GM23338 (cell line): ENCODE data around the gene PTS. TPM values are rescaled to one million over a fixed set of nuclear protein-coding genes. Genes with fewer than 3 reads are reported as not detected.

Experiments
- ATAC-seq: fragments of 200-7000 bp; cut with Tn5 transposase; 3 replicates; pipeline ENCODE4 v1.9.1; 2020
- DNase-seq: peaks from one replicate; pipeline ENCODE4 v3.0.0-alpha.2; 2015; ENCODE audit warnings: low spot score
- H2AFZ ChIP-seq: fragments of 200-600 bp; sonication (generic); 2 replicates; pipeline ENCODE4 v1.8.0; 2016; ENCODE audit warnings: antibody characterized with exemption, mild to moderate bottlenecking, moderate library complexity
- H3F3A ChIP-seq: fragments of 200-600 bp; sonication (generic); replicated peaks from 2 replicates; pipeline ENCODE4 v1.8.0; 2017; ENCODE audit warnings: antibody characterized with exemption, mixed run types, low read depth
- H3K27ac ChIP-seq: fragments of 200-600 bp; sonication (generic); 2 replicates; pipeline ENCODE4 v1.6.1; 2016; ENCODE audit warnings: low read depth
- H3K27me3 ChIP-seq: fragments of 200-600 bp; sonication (generic); 2 replicates; pipeline ENCODE4 v1.8.0; 2016; ENCODE audit warnings: mild to moderate bottlenecking, mixed run types, moderate library complexity; ENCODE audit not compliant: insufficient read depth
- H3K36me3 ChIP-seq: fragments of 200-600 bp; sonication (generic); 2 replicates; pipeline ENCODE4 v1.8.0; 2016; ENCODE audit warnings: mild to moderate bottlenecking; ENCODE audit not compliant: insufficient read depth
- H3K4me1 ChIP-seq: fragments of 200-600 bp; sonication (generic); 2 replicates; pipeline ENCODE4 v1.8.0; 2016; ENCODE audit warnings: mild to moderate bottlenecking, moderate library complexity; ENCODE audit not compliant: insufficient read depth
- H3K4me2 ChIP-seq: fragments of 200-600 bp; sonication (generic); 2 replicates; pipeline ENCODE4 v1.7.1; 2017; ENCODE audit warnings: mixed run types
- H3K4me3 ChIP-seq: fragments of 200-600 bp; sonication (generic); 2 replicates; pipeline ENCODE4 v1.6.1; 2016; ENCODE audit warnings: mixed run types
- H3K79me2 ChIP-seq: fragments of 200-600 bp; sonication (generic); replicated peaks from 2 replicates; pipeline ENCODE4 v1.8.0; 2017; ENCODE audit warnings: mild to moderate bottlenecking; ENCODE audit not compliant: insufficient read depth
- H3K9me2 ChIP-seq: fragments of 200-600 bp; sonication (generic); 2 replicates; pipeline ENCODE4 v1.8.0; 2017; ENCODE audit not compliant: insufficient read depth
- H4K20me1 ChIP-seq: fragments of 200-600 bp; sonication (generic); replicated peaks from 2 replicates; pipeline ENCODE4 v1.8.0; 2017; ENCODE audit warnings: mild to moderate bottlenecking; ENCODE audit not compliant: insufficient read depth
- H3K27ac Mint-ChIP-seq: 2 replicates; pipeline ENCODE4 v1.8.0; 2020; ENCODE audit warnings: inconsistent platforms, mild to moderate bottlenecking, moderate library complexity, mixed read lengths
- H3K27me3 Mint-ChIP-seq: 3 replicates; pipeline ENCODE4 v1.8.0; 2022; ENCODE audit warnings: low read depth, mild to moderate bottlenecking, moderate library complexity, mixed read lengths, inconsistent platforms; ENCODE audit not compliant: insufficient read depth, poor library complexity
- H3K36me3 Mint-ChIP-seq: 3 replicates; pipeline ENCODE4 v1.8.0; 2021; ENCODE audit warnings: low read depth, mild to moderate bottlenecking, inconsistent platforms, moderate library complexity, mixed read lengths
- H3K4me1 Mint-ChIP-seq: 3 replicates; pipeline ENCODE4 v1.8.0; 2020; ENCODE audit warnings: mild to moderate bottlenecking, inconsistent platforms, mixed read lengths
- H3K4me3 Mint-ChIP-seq: 3 replicates; pipeline ENCODE4 v1.8.0; 2021; ENCODE audit warnings: moderate library complexity, mild to moderate bottlenecking, inconsistent platforms, mixed read lengths
- H3K9me3 Mint-ChIP-seq: 3 replicates; pipeline ENCODE4 v1.8.0; 2020; ENCODE audit warnings: moderate library complexity, mild to moderate bottlenecking, inconsistent platforms, mixed read lengths
- EZH2phosphoT487 ChIP-seq: fragments of 200-600 bp; sonication (generic); IDR thresholded peaks from one replicate; pipeline ENCODE4 v1.8.1; 2018; ENCODE audit warnings: antibody characterized with exemption; ENCODE audit not compliant: unreplicated experiment
- JUNB ChIP-seq: IDR thresholded peaks from one replicate; pipeline ENCODE4 v1.6.1; 2016; ENCODE audit warnings: antibody characterized with exemption; ENCODE audit not compliant: unreplicated experiment
- POLR2AphosphoS5 ChIP-seq: IDR thresholded peaks from 2 replicates; pipeline ENCODE4 v1.6.1; 2016; ENCODE audit warnings: antibody characterized with exemption, low read depth
- polyA plus RNA-seq: library from polyadenylated mRNA; unstranded; fragments of >200 nt; fragmentation: Nextera tagmentation; extraction: Ambion mirVana; gene quantifications from 2 replicates; pipeline ENCODE4 v1.2.1, GENCODE V29; 2016
- total RNA-seq: library from RNA; depleted of rRNA; stranded (reverse); fragments of >200 nt; shearing (Covaris generic); gene quantifications from 2 replicates; pipeline ENCODE4 v1.2.3, GENCODE V29; 2014
- TF ChIP-seq, protein P1 (sequence below), 2 experiments: fragments of 200-600 bp in 1 of 2; sonication (generic) in 1 of 2; conservative IDR thresholded peaks; 2 replicates each; pipeline versions ENCODE4 v1.5.1 to v1.6.1; 2016 to 2017; ENCODE audit warnings: antibody characterized with exemption in 2 of 2, low read depth in 2 of 2, mild to moderate bottlenecking in 2 of 2, moderate library complexity in 1 of 2
- TF ChIP-seq, protein P2 (sequence below): IDR thresholded peaks from one replicate; pipeline ENCODE4 v1.6.1; 2018; ENCODE audit warnings: antibody characterized with exemption; ENCODE audit not compliant: unreplicated experiment

The PTS gene
- total and polyA plus RNA-seq, 2 experiments from 2014 or later: 19.9 to 85.5 TPM

DNA sequence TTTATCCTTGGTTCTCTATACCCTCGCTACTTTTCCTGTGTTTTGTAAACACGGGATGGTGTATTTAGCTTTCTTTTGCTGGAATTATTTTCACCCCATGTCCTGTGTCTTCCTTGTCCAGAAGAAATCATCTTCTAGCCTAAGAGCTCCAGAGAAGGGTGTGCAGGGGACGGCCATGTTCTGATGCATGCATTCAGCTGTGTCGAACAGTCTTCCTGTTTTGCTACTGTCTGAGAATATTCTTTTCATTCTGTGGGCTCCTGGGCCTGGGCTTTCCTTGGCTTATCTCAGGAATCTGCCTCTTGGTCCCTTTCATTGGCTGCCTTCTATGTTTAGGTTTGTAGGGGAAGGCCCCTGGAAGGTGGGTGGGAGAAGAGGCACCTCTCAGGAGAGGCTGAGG is 45.0 kb downstream of the PTS start (continued):
- TF ChIP-seq, protein P1, sequence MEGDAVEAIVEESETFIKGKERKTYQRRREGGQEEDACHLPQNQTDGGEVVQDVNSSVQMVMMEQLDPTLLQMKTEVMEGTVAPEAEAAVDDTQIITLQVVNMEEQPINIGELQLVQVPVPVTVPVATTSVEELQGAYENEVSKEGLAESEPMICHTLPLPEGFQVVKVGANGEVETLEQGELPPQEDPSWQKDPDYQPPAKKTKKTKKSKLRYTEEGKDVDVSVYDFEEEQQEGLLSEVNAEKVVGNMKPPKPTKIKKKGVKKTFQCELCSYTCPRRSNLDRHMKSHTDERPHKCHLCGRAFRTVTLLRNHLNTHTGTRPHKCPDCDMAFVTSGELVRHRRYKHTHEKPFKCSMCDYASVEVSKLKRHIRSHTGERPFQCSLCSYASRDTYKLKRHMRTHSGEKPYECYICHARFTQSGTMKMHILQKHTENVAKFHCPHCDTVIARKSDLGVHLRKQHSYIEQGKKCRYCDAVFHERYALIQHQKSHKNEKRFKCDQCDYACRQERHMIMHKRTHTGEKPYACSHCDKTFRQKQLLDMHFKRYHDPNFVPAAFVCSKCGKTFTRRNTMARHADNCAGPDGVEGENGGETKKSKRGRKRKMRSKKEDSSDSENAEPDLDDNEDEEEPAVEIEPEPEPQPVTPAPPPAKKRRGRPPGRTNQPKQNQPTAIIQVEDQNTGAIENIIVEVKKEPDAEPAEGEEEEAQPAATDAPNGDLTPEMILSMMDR (conservative IDR thresholded peaks at IDR 0.05; ENCODE audit: low read depth in 2 of 2): no peak

DNA sequence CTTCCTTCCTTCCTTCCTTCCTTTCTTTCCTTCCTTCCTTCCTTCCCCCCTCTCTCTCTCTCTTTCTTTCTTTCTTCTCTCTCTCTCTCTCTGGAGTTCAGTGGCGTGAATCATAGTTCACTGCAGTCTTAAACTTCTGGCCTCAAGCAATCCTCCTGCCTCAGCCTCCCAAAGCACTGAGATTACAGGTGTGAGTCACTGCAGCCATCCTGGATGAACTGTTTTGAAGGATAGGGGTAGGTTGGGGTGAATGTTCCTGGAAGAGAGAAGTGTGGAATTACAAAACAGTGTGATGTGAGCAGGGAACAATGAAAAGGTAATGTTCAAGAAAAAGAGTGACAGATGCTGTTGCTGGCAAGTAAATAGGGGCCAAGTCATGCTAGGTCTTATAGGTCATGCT is 46.8 kb downstream of the PTS start:
- DNase-seq (no peak), ATAC-seq (no peak)
- Mint-ChIP-seq H3K9me3 (no peaks in the 10 kb centered on the region), H3K4me1 (peaks cover 16% of the 10 kb centered on the region), H3K27me3 (no peaks in the 10 kb centered on the region), H3K4me3 (no peak overlapping the region), H3K27ac (no peak overlapping the region), H3K36me3 (no peaks in the 10 kb centered on the region)
- H3K4me2 ChIP-seq: no peak overlapping the region
- H3K9me2 ChIP-seq: peaks cover 4% of the 10 kb centered on the region; the same call in 1 of the 2 replicates
- TF ChIP-seq EZH2phosphoT487 (no peak), JUNB (no peak), POLR2AphosphoS5 (no peak)
- TF ChIP-seq, protein P2, sequence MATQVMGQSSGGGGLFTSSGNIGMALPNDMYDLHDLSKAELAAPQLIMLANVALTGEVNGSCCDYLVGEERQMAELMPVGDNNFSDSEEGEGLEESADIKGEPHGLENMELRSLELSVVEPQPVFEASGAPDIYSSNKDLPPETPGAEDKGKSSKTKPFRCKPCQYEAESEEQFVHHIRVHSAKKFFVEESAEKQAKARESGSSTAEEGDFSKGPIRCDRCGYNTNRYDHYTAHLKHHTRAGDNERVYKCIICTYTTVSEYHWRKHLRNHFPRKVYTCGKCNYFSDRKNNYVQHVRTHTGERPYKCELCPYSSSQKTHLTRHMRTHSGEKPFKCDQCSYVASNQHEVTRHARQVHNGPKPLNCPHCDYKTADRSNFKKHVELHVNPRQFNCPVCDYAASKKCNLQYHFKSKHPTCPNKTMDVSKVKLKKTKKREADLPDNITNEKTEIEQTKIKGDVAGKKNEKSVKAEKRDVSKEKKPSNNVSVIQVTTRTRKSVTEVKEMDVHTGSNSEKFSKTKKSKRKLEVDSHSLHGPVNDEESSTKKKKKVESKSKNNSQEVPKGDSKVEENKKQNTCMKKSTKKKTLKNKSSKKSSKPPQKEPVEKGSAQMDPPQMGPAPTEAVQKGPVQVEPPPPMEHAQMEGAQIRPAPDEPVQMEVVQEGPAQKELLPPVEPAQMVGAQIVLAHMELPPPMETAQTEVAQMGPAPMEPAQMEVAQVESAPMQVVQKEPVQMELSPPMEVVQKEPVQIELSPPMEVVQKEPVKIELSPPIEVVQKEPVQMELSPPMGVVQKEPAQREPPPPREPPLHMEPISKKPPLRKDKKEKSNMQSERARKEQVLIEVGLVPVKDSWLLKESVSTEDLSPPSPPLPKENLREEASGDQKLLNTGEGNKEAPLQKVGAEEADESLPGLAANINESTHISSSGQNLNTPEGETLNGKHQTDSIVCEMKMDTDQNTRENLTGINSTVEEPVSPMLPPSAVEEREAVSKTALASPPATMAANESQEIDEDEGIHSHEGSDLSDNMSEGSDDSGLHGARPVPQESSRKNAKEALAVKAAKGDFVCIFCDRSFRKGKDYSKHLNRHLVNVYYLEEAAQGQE: no peak
- H3F3A ChIP-seq: no peaks in the 10 kb centered on the region
- H2AFZ ChIP-seq: no peak overlapping the region
- H3K79me2 ChIP-seq: no peaks in the 10 kb centered on the region
- no peaks in the 10 kb centered on the region for H3K27me3 ChIP-seq
- no peak overlapping the region for H3K27ac ChIP-seq
- no peaks in the 10 kb centered on the region for H3K36me3 ChIP-seq
- no peak overlapping the region for H3K4me3 ChIP-seq
- H4K20me1 ChIP-seq: no peaks in the 10 kb centered on the region
- peaks cover 12% of the 10 kb centered on the region for H3K4me1 ChIP-seq

DNA sequence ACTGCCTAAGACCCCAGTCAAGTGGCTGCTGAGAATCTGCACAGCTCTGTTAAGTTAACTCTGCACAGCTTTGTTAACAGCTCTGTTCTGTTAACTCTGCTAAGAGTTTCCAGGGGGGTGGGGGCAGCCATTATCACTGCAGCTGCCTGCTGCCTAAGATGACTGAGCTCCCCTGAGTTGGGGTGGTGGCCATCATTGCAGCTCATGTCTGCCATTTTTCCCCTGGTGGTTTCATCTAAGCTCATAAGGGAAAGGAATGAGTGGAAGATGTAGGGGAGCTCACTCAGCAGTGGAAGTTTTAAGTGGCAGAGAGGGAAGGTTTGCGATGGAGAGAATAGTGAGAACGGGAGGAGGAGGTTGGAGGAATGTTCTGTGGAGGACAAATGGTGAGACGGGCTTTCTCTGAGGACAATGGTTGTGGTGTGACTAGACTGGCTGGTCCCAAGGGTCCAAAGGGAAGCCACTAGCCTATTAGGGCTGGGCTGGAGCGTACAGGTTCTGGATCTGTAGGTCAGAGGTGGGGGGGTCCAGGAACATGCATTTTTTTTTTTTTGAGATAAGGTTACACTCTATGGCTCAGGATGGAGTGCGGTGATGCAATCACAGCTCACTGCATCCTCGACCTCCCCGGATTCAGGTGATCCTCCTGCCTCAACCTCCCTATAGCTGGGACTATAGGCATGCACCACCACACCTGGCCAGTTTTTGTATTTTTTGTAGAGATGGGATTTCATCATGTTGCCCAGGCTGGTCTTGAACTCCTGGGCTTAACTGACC is 48.0 kb downstream of the PTS start:
- Histone ChIP-seq H3K4me2 (no peak overlapping the region), H3K9me2 (peaks cover 4% of the 10 kb centered on the region; the same call in 1 of the 2 replicates), H3K4me1 (peaks cover 12% of the 10 kb centered on the region), H3F3A (no peaks in the 10 kb centered on the region), H2AFZ (no peak overlapping the region), H3K27me3 (no peaks in the 10 kb centered on the region), H3K27ac (no peak overlapping the region), H3K36me3 (no peaks in the 10 kb centered on the region), H3K79me2 (no peaks in the 10 kb centered on the region), H3K4me3 (no peak overlapping the region), H4K20me1 (no peaks in the 10 kb centered on the region)
- Mint-ChIP-seq H3K27me3 (no peaks in the 10 kb centered on the region), H3K4me1 (peaks cover 16% of the 10 kb centered on the region), H3K36me3 (no peaks in the 10 kb centered on the region), H3K4me3 (no peak overlapping the region), H3K27ac (no peak overlapping the region), H3K9me3 (no peaks in the 10 kb centered on the region)
- ATAC-seq (no peak), DNase-seq (no peak)
- TF ChIP-seq, protein P1 (conservative IDR thresholded peaks at IDR 0.05; ENCODE audit: low read depth in 2 of 2): no peak
- no peak for TF ChIP-seq EZH2phosphoT487
